G401 (cell line): ENCODE measurements around the gene DNAH10. TPM values are rescaled to one million over a fixed set of nuclear protein-coding genes. Genes with fewer than 3 reads are reported as not detected.
"Not testable (repeated sequence)": the region's sequence is repeated elsewhere in the genome, so short reads cannot be mapped to it uniquely, and the experiment has no call there.

Source experiments
- DNase-seq: peaks from one replicate; pipeline ENCODE4 v3.0.0-alpha.2; 2015; ENCODE audit warnings: low spot score
- in situ Hi-C: cut with HindIII; loops from 2 replicates; pipeline ENCODE4 v1.10.0; 2016; ENCODE audit warnings: low sequenced_read_pairs, mixed read lengths
- total RNA-seq: library from RNA; depleted of rRNA; stranded (reverse); fragments of >200 nt; shearing (Covaris generic); gene quantifications from 2 replicates; pipeline ENCODE4 v1.2.3, GENCODE V29; 2014

DNAH10 gene
- total RNA-seq, 1 experiment from 2014 or later, result 4.2 TPM

GRCh38 chr12:123782997-123783792 is 21.1 kb downstream of the DNAH10 start:
- DNase-seq, result no peak
- in situ Hi-C loops, result loop anchor here (25.0 kb wide), 1 partner anchor 154 kb away; no protein-coding TSS in a partner anchor

DNA sequence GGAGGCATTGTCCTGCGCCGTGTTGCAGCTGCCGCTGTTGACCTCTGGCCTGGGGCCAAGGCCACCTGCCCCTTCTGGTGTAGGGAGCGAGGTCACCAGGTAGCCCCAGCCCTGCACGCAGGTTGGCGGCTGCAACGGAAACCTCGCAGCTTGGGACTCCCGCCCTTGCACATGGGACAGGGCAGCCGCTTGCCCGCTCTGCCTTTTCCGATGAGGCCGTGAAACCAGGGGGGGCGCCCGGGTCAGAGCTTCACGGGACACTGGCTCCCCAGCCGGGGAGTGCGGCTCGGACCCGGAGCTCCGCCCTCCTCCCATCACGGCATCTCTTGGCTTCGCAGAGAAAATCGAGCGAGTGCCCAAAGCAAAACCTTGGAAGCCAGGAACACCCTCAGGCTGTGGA is 25.4 kb downstream of the DNAH10 start:
- in situ Hi-C loops, result loop anchor here (25.0 kb wide), 1 partner anchor 150 kb away; no protein-coding TSS in a partner anchor
- no peak for DNase-seq

DNA sequence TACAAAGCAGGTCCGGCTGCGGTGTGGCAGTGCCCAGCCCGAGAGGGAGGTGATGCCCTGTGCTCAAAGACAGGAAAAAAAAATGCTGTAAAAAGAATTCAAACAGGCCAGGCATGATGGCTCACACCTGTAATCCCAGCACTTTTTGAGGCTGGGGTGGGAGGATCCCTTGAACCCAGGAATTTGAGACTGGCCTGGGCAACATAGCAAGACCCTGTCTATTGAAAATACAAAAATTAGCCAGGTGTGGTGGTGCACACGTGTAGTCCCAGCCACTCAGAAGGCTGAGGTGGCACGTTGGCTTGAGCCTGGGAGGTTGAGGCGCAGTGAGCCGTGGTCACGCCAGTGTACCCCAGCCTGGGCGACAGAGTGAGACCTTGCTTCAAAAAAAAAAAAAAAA is 26.4 kb downstream of the DNAH10 start:
- DNase-seq, result no peak
- in situ Hi-C loops, result loop anchor here (25.0 kb wide), 1 partner anchor 149 kb away; no protein-coding TSS in a partner anchor

- DNase-seq, result not testable (repeated sequence)
- in situ Hi-C loops, result loop anchor here (25.0 kb wide), 1 partner anchor 148 kb away; no protein-coding TSS in a partner anchor
Observed at GRCh38 chr12:123789422-123789821, 27.3 kb downstream of the DNAH10 start.

- no peak for DNase-seq
Observed at GRCh38 chr12:123790905-123791467, 28.9 kb downstream of the DNAH10 start.

GRCh38 chr12:123794027-123794426 is 31.9 kb downstream of the DNAH10 start:
- in situ Hi-C loops, result loop anchor here (25.0 kb wide), 1 partner anchor 143 kb away; no protein-coding TSS in a partner anchor
- DNase-seq, result no peak

More at GRCh38 chr12:123790905-123791467, 28.9 kb downstream of the DNAH10 start:
- in situ Hi-C loops, result loop anchor here (25.0 kb wide), 1 partner anchor 146 kb away; no protein-coding TSS in a partner anchor

GRCh38 chr12:123798518-123798917 is 36.4 kb downstream of the DNAH10 start:
- in situ Hi-C loops, result loop anchor here (25.0 kb wide), 1 partner anchor 139 kb away; no protein-coding TSS in a partner anchor

GRCh38 chr12:123799227-123799626 is 37.1 kb downstream of the DNAH10 start:
- in situ Hi-C loops, result loop anchor here (25.0 kb wide), 1 partner anchor 138 kb away; no protein-coding TSS in a partner anchor
- DNase-seq, result no peak

More at GRCh38 chr12:123798518-123798917, 36.4 kb downstream of the DNAH10 start:
- DNase-seq, result no peak

DNA sequence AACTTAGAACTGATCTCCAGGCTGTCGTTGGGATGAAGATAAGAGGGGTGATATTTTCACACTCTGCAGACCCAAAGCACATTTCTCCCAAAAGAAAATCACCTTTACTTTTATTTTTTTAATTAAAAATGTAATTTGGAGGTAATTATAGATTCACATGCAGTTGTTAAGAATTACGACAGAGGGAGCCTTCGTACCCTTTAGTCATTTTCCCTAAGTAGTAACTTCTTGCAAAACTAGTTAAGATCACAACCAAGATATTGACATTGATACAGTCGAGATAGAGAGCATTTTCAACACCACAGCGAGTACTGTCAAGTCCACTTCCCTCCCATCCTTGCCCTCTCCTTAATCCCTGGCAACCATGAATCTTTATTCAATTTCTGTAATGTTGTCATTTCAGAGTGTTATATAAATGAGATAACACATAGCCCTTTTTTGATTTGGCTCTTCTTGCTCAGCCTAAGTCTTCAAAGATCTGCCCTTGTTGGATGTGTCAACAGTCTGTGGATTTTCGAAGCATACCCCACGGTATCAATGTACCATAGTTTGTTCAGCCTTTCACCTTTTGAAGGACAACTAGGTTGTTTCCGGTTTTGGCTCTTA is 39.6 kb downstream of the DNAH10 start:
- in situ Hi-C loops, result no loop called here
- no peak for DNase-seq

DNA sequence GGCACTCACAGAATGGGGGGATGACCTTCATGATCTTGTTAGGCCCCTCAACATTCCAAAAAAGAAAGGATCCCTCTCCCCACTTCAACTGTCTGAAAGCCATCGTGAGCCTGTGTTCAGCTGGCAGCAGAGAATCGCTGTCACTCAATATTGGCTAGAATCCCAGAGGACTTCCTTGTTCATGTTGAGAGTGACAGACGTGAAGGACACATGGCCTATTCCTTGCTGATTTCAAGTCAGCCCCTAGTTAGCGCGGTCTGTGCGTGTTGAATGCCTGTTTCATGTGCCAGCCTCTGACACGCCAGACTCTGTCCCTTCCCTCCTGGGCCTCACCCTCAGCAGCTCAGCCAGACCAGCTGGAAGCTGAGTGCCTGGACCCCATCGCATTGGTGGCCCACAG is 43.1 kb downstream of the DNAH10 start:
- in situ Hi-C loops, result no loop called here
- no peak for DNase-seq

DNA sequence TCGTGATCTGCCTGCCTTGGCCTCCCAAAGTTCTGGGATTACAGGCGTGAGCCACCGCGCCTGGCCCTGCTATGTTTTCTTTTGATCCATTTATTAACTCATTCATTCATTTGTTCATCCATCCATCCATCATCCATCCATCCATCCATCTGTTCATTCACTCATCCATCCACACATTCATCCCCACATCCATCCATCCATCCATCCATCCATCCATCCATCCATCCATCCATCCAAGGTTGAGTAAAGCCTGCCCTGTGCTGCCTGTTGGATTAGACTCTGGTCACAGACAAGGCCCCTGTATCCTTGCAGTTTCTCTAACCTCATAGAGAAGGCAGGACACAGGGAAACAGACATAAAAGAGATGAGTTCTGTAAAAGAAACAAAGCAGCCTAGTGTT is 44.9 kb downstream of the DNAH10 start:
- in situ Hi-C loops, result no loop called here
- no peak for DNase-seq

GRCh38 chr12:123807670-123808069 is 45.6 kb downstream of the DNAH10 start:
- in situ Hi-C loops, result no loop called here
- no peak for DNase-seq

- in situ Hi-C loops, result no loop called here
- DNase-seq, result no peak
Observed at GRCh38 chr12:123808167-123808566, 46.1 kb downstream of the DNAH10 start.

GRCh38 chr12:123813349-123813748 is 51.2 kb downstream of the DNAH10 start:
- no peak for DNase-seq
- in situ Hi-C loops, result no loop called here

- in situ Hi-C loops, result no loop called here
- DNase-seq, result no peak
Observed at GRCh38 chr12:123815968-123816367, 53.9 kb downstream of the DNAH10 start.

GRCh38 chr12:123816896-123817537 is 54.9 kb downstream of the DNAH10 start:
- no peak for DNase-seq
- in situ Hi-C loops, result no loop called here

GRCh38 chr12:123822804-123823203 is 60.7 kb downstream of the DNAH10 start:
- DNase-seq, result no peak
- in situ Hi-C loops, result no loop called here

- no peak for DNase-seq
- in situ Hi-C loops, result no loop called here
Observed at GRCh38 chr12:123828120-123828519, 66.0 kb downstream of the DNAH10 start.

GRCh38 chr12:123828854-123829547 is 66.9 kb downstream of the DNAH10 start:
- in situ Hi-C loops, result no loop called here
- DNase-seq, result no peak
